Suprapubic skin (tissue), 3 donors: ENCODE results near the gene KCNH8.

ENCODE experiments used
- POLR2A ChIP-seq, 2 donors: fragments of 450-650 bp; IDR thresholded peaks; one replicate each; pipeline ENCODE4 v1.6.1; 2017; ENCODE audit warnings: antibody characterized with exemption in 2 of 2, mild to moderate bottlenecking in 2 of 2, moderate library complexity in 2 of 2
- TF ChIP-seq, protein P1 (sequence below), 2 donors: fragments of 200-600 bp in 1 of 2; fragments of 450-650 bp in 1 of 2; sonication (generic) in 1 of 2; IDR thresholded peaks; one replicate each; pipeline ENCODE4 v1.5.1; 2016 to 2019; ENCODE audit warnings: antibody characterized with exemption in 2 of 2, mild to moderate bottlenecking in 1 of 2, moderate library complexity in 1 of 2

DNA sequence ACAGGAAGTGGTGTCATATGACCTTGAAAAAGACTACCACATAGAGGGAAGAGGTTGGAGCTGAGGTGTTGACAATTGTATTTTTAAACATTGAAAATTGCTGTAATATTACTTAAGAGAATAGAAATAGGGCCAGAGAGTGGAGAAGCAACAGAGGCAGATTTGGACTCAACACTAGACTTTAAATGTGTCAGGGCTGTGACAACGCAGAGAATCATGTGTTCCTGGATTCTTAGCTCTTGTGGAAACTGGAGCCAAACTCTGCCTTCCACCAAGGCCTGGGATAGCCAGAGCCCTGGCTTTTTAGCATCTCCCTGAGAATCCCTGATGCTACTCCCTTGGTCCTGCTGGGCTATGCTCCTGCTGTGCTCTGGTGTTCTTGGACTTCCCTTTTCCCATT is 277.5 kb downstream of the KCNH8 start:
- TF ChIP-seq POLR2A (IDR thresholded peaks at IDR 0.05): no peak
- TF ChIP-seq, protein P1, sequence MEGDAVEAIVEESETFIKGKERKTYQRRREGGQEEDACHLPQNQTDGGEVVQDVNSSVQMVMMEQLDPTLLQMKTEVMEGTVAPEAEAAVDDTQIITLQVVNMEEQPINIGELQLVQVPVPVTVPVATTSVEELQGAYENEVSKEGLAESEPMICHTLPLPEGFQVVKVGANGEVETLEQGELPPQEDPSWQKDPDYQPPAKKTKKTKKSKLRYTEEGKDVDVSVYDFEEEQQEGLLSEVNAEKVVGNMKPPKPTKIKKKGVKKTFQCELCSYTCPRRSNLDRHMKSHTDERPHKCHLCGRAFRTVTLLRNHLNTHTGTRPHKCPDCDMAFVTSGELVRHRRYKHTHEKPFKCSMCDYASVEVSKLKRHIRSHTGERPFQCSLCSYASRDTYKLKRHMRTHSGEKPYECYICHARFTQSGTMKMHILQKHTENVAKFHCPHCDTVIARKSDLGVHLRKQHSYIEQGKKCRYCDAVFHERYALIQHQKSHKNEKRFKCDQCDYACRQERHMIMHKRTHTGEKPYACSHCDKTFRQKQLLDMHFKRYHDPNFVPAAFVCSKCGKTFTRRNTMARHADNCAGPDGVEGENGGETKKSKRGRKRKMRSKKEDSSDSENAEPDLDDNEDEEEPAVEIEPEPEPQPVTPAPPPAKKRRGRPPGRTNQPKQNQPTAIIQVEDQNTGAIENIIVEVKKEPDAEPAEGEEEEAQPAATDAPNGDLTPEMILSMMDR (IDR thresholded peaks at IDR 0.05): no peak
